ENCODE results near the gene NGLY1.

The NGLY1 gene, protein sequence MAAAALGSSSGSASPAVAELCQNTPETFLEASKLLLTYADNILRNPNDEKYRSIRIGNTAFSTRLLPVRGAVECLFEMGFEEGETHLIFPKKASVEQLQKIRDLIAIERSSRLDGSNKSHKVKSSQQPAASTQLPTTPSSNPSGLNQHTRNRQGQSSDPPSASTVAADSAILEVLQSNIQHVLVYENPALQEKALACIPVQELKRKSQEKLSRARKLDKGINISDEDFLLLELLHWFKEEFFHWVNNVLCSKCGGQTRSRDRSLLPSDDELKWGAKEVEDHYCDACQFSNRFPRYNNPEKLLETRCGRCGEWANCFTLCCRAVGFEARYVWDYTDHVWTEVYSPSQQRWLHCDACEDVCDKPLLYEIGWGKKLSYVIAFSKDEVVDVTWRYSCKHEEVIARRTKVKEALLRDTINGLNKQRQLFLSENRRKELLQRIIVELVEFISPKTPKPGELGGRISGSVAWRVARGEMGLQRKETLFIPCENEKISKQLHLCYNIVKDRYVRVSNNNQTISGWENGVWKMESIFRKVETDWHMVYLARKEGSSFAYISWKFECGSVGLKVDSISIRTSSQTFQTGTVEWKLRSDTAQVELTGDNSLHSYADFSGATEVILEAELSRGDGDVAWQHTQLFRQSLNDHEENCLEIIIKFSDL

DNA sequence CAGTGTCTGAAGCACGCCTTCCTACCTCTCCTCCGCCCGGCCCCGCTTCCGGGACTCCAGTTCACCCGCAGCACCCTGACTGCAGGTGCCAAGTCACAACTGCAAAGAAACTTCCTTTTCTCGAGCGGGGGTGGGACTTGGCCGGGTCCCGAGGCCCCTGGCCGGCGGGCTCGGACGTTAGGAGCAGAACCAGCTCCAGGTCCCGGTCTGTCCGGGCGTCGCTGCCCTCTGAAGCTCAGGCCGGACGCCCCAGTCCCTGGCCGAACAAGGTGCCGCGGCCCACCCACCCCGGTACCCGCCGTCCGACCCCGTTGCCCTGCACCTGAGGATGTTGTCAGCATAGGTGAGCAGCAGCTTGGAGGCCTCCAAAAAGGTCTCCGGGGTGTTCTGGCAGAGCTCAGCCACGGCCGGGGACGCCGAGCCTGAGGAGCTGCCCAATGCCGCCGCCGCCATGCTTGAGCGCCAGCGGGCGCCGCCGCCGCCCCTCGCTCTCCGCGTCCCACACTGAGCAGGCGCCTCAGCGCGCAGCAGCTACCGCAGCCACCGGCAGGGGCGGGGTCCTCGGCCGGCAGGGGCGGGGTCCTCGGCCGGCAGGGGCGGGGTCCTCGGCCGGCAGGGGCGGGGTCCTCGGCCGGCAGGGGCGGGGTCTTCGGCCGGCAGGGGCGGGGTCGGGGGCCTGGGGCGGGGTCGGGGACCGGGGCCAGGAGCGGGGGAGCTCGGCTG is at the start of gene NGLY1:
Gene NGLY1, minus strand, starts transcription at position 506 of the 723 bp plus-strand sequence. Its CDS starts 53 bp downstream, at position 453.
- no peak for DNase-seq (ENCODE audit: low read depth, low spot score)

DNA sequence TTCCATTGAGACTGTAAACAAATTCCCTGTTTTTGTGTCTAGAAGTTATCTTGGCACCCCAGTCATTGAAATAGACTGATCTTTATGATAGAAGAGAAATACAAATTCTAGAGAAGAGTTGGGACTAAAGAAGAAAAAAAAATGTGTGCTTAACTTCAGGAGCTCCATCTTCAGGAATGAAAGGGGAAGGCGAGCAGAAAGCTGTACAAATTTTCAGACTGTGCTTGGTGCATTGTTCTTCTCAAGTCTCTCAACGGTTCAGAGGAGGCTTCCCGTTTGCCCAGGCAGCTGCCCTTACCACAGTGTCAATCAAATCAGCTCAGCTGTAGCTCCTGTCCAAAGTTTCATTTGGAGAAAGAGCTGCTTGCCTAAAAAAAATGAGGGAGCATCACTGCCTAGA is 48.3 kb upstream of the NGLY1 start:
- DNase-seq (ENCODE audit: low read depth, low spot score), result no peak

GRCh38 chr3:25830373-25831280 is 47.4 kb upstream of the NGLY1 start:
- DNase-seq (ENCODE audit: low read depth, low spot score), result no peak

DNA sequence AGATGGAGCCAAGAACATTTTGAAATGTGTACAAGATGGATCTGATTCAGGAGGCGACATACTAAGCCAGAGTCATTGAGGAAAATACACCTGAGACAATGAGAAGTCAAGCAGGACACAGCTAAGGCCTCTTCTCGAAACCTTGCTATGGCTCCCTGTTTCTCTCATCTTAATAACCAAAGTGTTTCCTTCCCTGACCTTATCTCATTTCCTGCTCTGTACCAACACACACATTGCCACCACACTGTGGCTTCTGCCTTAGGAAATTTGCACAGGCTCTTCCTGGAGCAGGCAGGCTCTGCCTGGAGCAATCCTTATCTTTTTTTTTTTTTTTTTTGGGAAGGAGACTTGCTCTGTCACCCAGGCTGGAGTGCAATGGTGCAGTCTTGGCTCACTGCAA is 43.3 kb upstream of the NGLY1 start:
- no peak for DNase-seq (ENCODE audit: low read depth, low spot score)

GRCh38 chr3:25823314-25823713 is 40.1 kb upstream of the NGLY1 start:
- no peak for DNase-seq (ENCODE audit: low read depth, low spot score)

- DNase-seq (ENCODE audit: low read depth, low spot score), result no peak
Measured at GRCh38 chr3:25821746-25822573, 38.7 kb upstream of the NGLY1 start.

DNA sequence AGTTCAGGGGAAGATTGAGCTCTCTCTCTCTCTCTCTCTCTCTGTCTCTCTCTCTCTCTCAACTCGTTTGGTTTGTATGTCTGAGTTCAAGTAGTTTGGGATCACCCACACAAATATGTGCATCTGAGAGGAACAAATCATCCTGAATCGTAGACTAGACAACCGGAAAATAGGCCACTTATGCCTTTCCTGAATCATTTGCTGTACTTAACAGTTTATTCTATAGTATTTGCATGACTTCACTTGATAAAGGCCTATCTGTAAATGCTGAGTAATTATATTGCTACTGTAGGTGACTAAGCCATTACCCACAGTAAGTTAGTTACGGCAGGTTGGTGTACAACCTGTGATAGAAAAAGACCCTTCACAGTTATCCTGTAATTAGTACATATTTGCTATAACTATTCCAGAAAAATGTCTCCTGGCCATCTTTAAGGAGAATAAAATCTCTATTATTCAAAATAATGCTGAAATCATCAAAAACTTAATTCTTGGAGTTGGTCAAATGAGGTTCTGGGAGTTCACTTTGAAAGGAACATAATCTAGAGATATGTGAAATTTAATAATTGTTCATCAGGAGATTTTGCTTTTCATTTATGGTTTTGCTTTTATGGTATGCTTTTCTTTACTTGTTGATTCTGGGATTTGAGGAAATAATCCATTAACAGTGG is 37.7 kb upstream of the NGLY1 start:
- DNase-seq (ENCODE audit: low read depth, low spot score), result no peak

DNA sequence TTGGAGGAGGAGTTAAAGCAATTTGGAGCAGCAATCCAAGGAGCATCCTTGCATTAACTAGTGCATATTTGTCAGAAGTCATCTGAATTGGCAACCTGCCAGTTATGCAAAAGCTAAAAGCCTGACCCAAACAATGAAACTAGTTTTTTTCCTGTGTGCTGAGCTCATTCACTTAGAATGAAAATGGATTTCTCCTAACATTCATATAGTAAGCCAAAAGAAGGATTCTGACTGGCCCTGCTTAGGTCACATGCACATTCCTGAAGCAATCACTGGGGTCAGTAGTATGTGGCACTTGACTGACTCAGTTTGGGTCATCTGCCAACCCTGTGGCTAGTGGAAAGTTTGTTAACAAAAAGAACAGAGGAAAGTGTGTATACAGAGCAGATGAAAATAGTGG is 37.1 kb upstream of the NGLY1 start:
- DNase-seq (ENCODE audit: low read depth, low spot score), result peak; percentile 47

- no peak for DNase-seq (ENCODE audit: low read depth, low spot score)
Measured at GRCh38 chr3:25818335-25818734, 35.1 kb upstream of the NGLY1 start.

GRCh38 chr3:25817638-25818037 is 34.4 kb upstream of the NGLY1 start:
- DNase-seq (ENCODE audit: low read depth, low spot score), result no peak

GRCh38 chr3:25817107-25817506 is 33.9 kb upstream of the NGLY1 start:
- DNase-seq (ENCODE audit: low read depth, low spot score), result no peak

GRCh38 chr3:25812644-25813043 is 29.4 kb upstream of the NGLY1 start:
- no peak for DNase-seq (ENCODE audit: low read depth, low spot score)

DNA sequence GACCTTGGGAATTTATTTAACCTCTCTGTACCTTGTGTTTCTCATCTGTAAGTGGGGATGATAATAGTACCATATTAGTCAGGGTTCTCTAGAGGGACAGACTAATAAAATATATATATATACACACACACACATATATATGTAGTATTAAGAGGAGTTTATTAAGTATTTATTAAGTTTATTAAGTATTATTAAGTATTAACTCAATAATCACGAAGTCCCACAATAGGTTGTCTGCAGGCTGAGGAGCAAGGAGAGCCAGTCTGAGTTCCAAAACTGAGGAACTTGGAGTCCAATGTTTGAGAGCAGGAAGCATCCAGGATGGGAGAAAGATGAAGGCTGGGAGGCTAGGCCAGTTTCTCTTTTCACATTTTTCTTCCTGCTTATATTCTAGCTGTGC is 21.4 kb upstream of the NGLY1 start:
- no peak for DNase-seq (ENCODE audit: low read depth, low spot score)

GRCh38 chr3:25803833-25804232 is 20.6 kb upstream of the NGLY1 start:
- DNase-seq (ENCODE audit: low read depth, low spot score), result no peak

- no peak for DNase-seq (ENCODE audit: low read depth, low spot score)
Measured at GRCh38 chr3:25801786-25802185, 18.5 kb upstream of the NGLY1 start.

- DNase-seq (ENCODE audit: low read depth, low spot score), result peak; percentile 52
Measured at GRCh38 chr3:25789596-25790556, 6.6 kb upstream of the NGLY1 start, which contains the start of gene OXSM. TSS of gene OXSM (plus strand) at chr3:25790090. CDS start at chr3:25791021, 931 bp downstream.

GRCh38 chr3:25789209-25789595 is 6.0 kb upstream of the NGLY1 start:
- no peak for DNase-seq (ENCODE audit: low read depth, low spot score)

DNA sequence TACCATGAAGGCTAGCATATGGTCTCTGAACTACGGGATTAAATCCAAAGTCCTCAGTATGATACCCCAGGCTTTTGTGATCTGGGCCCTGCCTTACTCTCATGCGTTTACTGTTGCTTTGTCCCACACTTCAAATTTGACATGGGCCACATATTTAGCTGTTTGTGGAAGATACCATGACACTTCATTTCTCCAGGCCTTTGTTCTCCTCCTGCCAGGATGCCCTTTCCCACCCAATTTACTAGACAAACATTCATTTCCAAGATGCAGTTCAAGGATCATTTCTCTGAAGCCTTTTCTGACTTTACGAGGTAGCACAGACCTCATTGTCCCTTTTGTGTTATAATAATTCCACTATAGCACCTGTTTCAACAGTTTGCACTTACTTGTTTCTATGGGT is 4.4 kb upstream of the NGLY1 start:
- no peak for DNase-seq (ENCODE audit: low read depth, low spot score)

GRCh38 chr3:25785826-25786225 is 2.6 kb upstream of the NGLY1 start:
- DNase-seq (ENCODE audit: low read depth, low spot score), result no peak
